Stimulated activated naive CD8-positive, alpha-beta T cell treated with anti-CD3 and anti-CD28 coated beads, Interleukin-15, Interleukin-2, amounts not matched to agents 100 U/mL and 50 U/mL, for 24 hours (primary cell): ENCODE measurements around the gene EBF3.

Experiments used
- ATAC-seq: fragments of 150-1000 bp; cut with Tn5 transposase; one replicate; pipeline ENCODE4 v1.10.0; 2021
- DNase-seq: peaks from one replicate; pipeline ENCODE4 v3.0.0; 2021

The EBF3 gene

GRCh38 chr10:129869596-129870473, 94.2 kb downstream of the EBF3 start:
- no peak for ATAC-seq
- no peak for DNase-seq

- DNase-seq: no peak
- no peak for ATAC-seq
Observed at GRCh38 chr10:129868449-129869035, 95.5 kb downstream of the EBF3 start.

- DNase-seq (no peak), ATAC-seq (no peak)
Observed at GRCh38 chr10:129867631-129868179, 96.4 kb downstream of the EBF3 start.

GRCh38 chr10:129866894-129867293, 97.2 kb downstream of the EBF3 start:
- DNase-seq: no peak
- ATAC-seq: no peak

GRCh38 chr10:129865960-129866359, 98.1 kb downstream of the EBF3 start:
- ATAC-seq (no peak), DNase-seq (no peak)

GRCh38 chr10:129865413-129865812, 98.7 kb downstream of the EBF3 start:
- ATAC-seq (peak; percentile 24), DNase-seq (no peak)

GRCh38 chr10:129864601-129865126, 99.4 kb downstream of the EBF3 start:
- ATAC-seq: no peak
- no peak for DNase-seq

- ATAC-seq: no peak
- no peak for DNase-seq
Observed at GRCh38 chr10:129864082-129864481, 100.0 kb downstream of the EBF3 start.

GRCh38 chr10:129863201-129863663, 100.8 kb downstream of the EBF3 start:
- DNase-seq (no peak), ATAC-seq (no peak)

- ATAC-seq (no peak), DNase-seq (no peak)
Observed at GRCh38 chr10:129861776-129862531, 102.1 kb downstream of the EBF3 start.

- ATAC-seq: no peak
- no peak for DNase-seq
Observed at GRCh38 chr10:129860396-129860795, 103.7 kb downstream of the EBF3 start.

- no peak for DNase-seq
- ATAC-seq: no peak
Observed at GRCh38 chr10:129859536-129859935, 104.5 kb downstream of the EBF3 start.

- no peak for DNase-seq
- no peak for ATAC-seq
Observed at GRCh38 chr10:129857242-129857960, 106.7 kb downstream of the EBF3 start.

GRCh38 chr10:129855836-129856563, 108.1 kb downstream of the EBF3 start:
- DNase-seq: no peak

GRCh38 chr10:129854796-129855705, 109.0 kb downstream of the EBF3 start:
- ATAC-seq (no peak), DNase-seq (no peak)

More at GRCh38 chr10:129855836-129856563, 108.1 kb downstream of the EBF3 start:
- ATAC-seq: no peak

GRCh38 chr10:129854158-129854557, 109.9 kb downstream of the EBF3 start:
- no peak for ATAC-seq
- DNase-seq: no peak

- ATAC-seq (no peak), DNase-seq (no peak)
Observed at GRCh38 chr10:129853562-129853903, 110.5 kb downstream of the EBF3 start.

- DNase-seq: no peak
- no peak for ATAC-seq
Observed at GRCh38 chr10:129852829-129853561, 111.1 kb downstream of the EBF3 start.
